GM18505 (cell line): ENCODE data around the gene CAMTA1.

ENCODE experiments used
- ATAC-seq: cut with Tn5 transposase; IDR thresholded peaks from one replicate; pipeline ENCODE4 v1.9.1; 2021; ENCODE audit not compliant: unreplicated experiment
- POLR2A ChIP-seq: IDR thresholded peaks from 4 replicates; pipeline ENCODE4 v1.6.1; 2011; ENCODE audit warnings: borderline replicate concordance; ENCODE audit not compliant: insufficient read depth, insufficient read length; ENCODE audit errors: extremely low read depth

The CAMTA1 gene

DNA sequence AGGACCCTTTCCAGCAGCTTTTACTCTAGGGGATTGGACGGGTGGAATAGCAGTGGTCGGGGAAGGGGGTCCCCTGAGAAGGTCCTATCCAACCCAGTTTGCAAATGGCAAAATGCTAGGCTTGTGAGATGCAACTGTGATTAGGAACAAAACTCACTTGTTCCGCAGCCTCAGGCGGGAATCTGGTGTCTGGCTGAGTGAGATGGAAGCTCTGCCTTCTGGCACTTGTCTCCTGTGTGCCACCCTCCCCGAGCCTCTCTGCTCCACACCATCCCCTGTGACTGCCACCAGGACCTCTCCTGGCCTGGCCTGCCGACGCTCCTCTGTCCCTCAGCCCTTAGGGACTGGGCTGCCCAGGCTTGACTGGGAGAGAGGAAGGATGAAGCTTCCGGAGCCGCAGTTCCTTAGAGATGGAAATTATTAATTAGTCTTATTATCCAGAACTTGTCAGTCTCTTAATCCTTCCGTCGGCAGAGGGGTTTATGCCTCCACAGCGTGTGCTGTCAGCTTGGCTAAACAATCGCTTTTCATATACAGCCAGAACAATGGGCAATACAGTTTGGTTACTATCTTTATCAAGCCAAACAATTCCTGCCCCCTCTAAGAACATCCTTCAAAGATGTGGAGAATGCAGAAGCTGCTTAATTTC is 693.0 kb downstream of the CAMTA1 start:
- ATAC-seq = no peak
- TF ChIP-seq POLR2A = no peak

DNA sequence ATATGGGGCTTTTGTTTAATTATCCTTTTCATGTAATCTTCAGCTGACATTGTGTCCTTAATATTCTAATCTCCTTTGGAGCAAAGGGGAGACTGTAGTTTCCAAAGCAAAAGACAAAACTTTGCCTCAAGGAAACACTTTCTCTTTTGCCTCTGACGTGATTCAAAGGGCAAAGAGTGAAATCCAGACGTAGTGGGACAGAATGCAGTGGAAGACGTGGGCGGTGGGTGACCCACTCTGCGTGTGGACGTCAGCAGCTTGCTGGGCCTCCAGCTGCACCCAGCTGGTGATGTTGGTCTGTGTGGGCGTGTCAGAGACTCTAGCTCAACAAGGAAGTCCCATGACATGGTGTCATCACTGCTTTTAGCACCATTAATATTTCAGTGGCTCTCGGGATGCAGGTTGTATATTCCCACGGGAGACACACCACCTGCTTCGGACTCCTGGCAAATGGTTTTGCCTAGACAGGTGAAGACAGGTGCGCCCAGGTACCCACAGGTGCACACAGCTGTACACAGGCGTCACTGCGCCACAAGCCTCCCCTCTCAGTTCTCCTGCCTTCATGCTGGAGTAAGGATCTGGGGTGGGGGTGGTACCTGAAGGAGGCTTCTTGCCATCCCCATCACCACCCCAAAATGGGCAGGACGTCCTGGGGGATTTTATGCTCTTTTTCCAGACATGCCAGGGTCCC is 693.7 kb downstream of the CAMTA1 start:
- no peak for TF ChIP-seq POLR2A
- no peak for ATAC-seq

DNA sequence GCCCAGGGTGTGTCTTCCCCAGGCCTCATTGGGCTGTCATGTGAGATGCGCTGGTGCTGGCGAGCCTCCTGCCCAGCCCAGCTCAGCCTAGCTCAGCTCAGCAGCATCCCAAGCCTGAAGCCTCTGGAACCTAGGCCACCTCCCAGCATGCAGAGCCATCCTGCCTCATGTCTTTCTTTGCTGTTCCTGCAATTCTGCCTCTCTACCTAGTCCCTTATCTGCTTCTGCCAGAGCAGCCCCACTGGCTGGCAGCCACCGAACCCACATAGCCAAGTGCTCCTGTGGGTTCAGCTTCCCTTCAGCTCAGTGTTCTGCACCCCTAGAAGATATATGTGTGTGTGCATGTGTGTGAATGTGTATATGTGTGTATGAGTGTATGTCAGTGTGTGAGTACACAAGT is 694.3 kb downstream of the CAMTA1 start:
- no peak for TF ChIP-seq POLR2A
- no peak for ATAC-seq

DNA sequence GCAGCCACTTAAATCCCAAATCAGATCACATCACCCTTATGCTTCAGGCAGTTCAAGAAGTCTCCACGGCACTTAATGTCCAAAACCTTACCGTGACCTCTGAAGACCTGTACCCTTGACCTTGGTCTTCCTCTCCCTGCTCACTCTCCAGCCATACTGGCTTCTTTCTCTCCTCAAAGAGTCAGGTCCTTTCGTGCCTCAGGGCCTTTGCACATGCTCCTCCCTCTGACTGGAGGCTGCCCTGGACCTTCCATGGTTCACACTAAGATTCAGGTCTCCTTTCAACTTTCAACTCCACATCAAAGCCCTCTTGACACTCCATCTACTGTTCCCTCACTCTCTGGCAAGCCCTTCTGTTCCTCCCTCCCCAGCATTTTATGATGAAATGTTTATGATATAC is 695.9 kb downstream of the CAMTA1 start:
- TF ChIP-seq POLR2A = no peak

DNA sequence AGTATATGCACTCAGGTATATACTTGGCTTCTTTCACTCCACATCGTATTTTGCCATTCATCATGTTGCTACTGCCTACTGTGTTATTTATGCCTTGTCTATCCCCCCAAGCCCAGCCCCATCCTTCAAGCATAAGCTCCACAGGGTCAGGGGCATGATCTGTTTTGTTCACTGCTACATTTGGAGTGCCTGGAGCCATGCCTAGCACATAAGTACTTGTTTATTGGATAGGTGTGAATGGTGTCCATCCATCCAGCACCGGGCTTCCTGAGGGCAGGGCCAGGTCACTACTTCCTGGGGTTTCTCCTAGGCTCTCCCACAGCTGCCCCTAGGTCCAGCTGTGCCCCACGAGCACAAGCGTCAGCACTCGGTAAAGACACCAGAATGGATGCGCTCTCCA is 696.8 kb downstream of the CAMTA1 start:
- no peak for TF ChIP-seq POLR2A
- no peak for ATAC-seq

More for the DNA sequence above, 695.9 kb downstream of the CAMTA1 start:
- ATAC-seq = no peak

DNA sequence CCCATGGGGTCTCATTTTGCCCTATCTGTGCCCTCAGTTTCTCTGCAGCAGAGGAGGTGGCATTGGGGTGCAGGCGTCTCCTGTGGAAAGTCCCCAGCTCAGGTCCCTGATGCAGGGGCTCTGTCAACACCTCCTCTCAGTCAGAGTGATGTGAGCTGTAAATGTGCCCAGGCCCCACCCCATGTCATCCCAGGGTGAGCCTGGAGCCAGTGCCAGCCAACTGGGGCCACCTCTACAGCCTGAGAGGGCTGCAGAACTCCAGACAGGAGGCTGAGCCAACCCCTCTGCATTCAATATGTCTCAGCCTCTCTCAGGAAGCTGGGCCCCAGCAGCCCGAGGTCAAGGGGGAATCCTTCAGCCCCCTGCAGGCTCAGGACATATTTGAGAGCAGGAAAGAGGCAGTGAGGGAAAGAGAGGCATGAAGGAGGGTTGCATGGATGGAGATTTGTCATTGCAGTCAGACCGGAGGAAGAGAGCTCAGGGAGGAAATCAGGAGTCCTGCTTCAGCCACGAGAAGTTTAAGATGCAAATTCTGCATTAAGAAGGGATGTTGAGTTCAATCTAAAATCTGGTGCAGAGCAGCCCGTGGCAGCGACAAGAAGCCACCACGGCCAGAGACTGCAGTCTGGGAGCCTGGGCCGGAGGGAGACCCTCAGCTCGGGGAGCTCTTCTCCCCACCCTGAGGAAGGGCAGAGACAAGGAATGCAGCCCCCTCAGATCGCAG is 697.7 kb downstream of the CAMTA1 start:
- TF ChIP-seq POLR2A = no peak
- ATAC-seq = no peak

DNA sequence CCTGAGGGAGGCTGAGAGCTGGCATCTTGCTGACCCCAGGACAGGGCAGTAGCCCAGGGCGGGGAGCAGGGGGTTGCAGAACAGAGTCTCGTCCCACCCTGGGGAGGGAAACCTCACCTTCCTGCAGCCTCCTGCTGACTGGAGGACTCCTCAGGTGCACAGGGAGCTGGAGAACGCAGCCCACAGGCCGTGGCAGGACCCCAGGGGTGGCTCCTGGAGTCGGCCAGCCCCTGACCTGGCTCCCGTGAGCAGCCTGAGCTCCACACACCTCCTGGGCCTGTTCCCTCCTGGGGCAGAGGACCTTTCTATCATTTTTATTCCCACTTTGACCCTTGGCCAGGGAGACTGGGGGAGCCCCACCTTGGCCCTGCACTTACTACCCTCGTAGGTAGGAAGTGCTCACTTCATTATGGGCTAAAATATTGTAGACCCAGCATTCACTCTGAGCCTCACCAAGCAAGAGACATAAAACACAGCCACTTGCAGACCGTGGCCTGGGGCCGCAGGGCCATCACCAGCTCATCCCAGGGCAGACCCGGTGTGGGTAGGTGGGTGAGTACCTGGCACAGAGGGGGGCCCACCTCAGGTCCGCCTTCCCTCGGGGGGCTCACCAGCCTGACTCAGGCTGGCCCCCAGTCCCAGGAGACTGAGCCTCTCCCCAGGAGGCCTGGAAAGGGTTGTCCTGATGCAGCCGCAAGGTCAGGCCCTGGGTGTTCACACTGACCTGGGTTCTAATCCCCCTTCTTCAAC is 698.6 kb downstream of the CAMTA1 start:
- no peak for ATAC-seq
- TF ChIP-seq POLR2A = no peak

DNA sequence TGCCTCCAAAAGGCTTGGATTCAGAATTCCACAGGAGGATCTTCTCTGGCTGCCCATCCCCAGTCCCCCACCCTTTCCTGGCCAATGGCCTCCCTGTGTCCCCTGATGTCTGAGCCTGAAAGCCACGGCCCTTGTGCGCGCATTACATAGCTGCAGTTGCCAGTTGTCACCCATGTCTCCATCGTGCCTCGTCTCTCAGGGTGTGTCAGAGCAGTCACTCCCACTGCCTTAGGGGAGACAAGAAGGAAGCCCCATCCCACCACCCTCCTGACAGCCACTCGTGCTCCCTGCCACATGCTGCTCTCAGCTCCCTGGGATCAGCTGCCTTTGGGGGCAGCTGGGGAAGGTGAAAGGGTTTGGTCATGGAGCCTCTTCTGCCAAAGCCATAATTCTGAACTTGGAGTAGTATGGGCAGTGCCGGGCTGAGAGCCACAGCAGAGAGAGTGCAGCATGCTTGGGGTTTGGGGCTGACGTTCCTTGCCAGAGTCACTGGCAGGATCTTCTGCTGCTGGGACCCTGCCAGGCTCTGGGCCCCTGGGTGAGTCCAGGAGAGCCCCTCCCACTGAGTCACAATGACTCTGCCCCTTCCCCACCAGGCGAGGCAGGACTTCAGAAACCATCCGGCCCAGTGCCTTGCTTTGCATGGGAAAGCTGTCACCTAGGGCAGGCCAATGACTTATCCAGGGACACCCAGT is 700.0 kb downstream of the CAMTA1 start:
- no peak for ATAC-seq
- TF ChIP-seq POLR2A = no peak

DNA sequence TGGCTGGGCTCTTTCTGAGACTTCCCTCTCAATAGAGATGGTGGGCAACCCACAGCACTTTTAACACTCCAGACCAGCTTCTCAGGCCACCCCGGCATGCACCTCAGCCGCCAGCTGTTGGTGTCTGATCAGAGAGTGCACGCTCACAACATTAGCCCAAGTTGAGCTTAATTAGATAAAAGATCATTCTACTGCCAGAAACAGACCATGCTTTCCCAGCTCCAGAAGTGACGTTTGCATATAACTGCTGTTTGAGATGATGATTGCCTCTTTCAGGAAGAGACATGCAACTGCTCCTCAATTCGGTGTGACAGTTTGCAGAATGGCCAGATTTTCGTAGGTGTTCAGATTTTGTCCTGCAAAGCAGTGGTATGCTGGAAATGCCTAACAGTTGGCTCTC is 700.6 kb downstream of the CAMTA1 start:
- no peak for ATAC-seq
- TF ChIP-seq POLR2A = no peak

DNA sequence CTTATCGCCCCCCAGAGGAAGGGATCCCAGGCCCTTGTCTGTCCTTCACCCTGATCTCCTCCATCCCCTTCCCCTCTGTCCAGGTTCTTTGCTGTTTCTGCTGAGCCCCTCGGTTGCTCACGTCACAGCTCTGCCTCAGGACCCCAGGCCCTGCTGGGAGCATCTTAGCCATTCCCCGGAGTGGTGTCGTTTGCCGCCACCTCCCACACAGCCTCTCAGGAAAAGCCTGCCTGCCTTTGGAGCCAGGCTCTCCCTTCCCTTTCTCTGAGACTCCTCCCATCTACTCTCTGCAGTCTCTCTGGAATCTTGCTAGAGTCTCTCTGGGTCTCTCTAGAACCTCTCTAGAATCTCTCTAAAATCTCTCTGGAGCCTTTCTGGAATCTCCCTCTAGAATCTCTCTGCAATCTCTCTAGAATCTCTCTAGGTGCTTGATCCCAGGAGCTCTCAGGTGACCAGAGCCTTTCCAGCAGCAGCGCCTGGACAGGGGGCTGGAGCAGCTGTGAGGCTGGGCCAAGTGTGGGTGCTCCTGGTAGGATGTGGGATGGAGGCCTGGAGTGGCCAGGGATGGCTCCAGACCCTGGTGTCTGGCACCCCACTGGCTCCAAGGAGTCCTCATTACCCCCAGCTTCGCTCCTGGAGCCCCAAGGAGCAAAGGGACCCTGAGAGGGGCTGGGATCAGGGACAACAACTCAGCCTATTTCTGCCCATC is 702.7 kb downstream of the CAMTA1 start:
- no peak for ATAC-seq
- TF ChIP-seq POLR2A = no peak

DNA sequence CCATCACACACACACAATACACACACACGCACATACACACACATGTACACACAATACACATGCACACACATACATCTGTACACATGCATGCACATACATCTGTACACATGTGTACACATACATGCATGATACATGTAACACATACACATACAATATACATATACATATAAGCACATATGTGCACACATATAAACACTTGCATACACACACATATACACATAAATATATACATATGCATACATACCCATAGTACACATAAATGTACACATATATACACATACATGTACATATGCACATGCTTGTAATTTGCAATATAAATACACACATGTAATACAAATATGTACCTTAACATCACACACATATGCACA is 703.2 kb downstream of the CAMTA1 start:
- TF ChIP-seq POLR2A = no peak
- ATAC-seq = no peak

DNA sequence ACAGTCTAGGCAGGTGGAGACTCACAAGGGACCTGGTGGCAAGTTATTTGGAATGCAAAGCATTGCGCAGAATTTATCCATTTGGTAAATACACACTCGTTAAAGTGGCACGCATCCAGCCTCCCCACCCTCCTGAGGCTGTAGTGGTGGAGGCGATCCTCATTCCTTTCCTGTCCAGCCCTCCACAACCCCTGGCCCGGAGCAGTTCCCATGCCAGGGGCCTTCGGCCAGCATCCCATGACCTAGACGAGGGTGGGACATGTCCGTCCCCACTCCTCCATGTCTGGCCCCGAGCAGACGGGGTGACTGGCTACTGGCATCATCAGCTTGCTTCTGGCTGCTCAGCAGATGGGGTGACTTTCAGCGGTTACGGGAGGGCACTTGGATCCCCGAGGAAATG is 704.3 kb downstream of the CAMTA1 start:
- TF ChIP-seq POLR2A = no peak
- no peak for ATAC-seq
